Adrenal gland (tissue), 12 donors: ENCODE measurements around the gene AP1S1. TPM values are rescaled to one million over a fixed set of nuclear protein-coding genes. Genes with fewer than 3 reads are reported as not detected.
"Not testable (repeated sequence)": the region's sequence is repeated elsewhere in the genome, so short reads cannot be mapped to it uniquely, and the experiment has no call there.

Experiments
- DNase-seq, 7 donors: peaks; one replicate each; pipeline ENCODE4 v3.0.0-alpha.2; 2019 to 2020
- H3K27ac ChIP-seq, 5 donors: fragments of 200-600 bp; sonication (generic) in 4 of 5; 1 replicate in 3 of 5; 2 replicates in 2 of 5; pipeline versions ENCODE4 v1.5.1 to v1.8.0; 2016 to 2020; ENCODE audit warnings: mild to moderate bottlenecking in 1 of 5
- H3K27me3 ChIP-seq: fragments of 200-600 bp; 2 replicates; pipeline ENCODE4 v1.8.0; 2021
- H3K36me3 ChIP-seq, 2 donors: fragments of 200-600 bp; replicated peaks in 1 of 2; 1 replicate in 1 of 2; 2 replicates in 1 of 2; pipeline versions ENCODE4 v1.5.1 to v1.8.0; 2018 to 2022
- H3K4me1 ChIP-seq, 2 donors: fragments of 200-600 bp; replicated peaks in 1 of 2; 1 replicate in 1 of 2; 2 replicates in 1 of 2; pipeline versions ENCODE4 v1.5.1 to v1.8.0; 2018 to 2021
- H3K4me3 ChIP-seq, 4 donors: fragments of 200-600 bp; sonication (generic) in 3 of 4; one replicate each; pipeline ENCODE4 v1.5.1; 2016 to 2018
- H3K9me3 ChIP-seq, 3 donors: fragments of 200-600 bp; sonication (generic) in 1 of 3; replicated peaks in 1 of 3; 1 replicate in 2 of 3; 2 replicates in 1 of 3; pipeline versions ENCODE4 v1.5.1 to v1.8.0; 2016 to 2021
- POLR2A ChIP-seq, 2 donors: fragments of 450-650 bp; IDR thresholded peaks; one replicate each; pipeline ENCODE4 v1.6.1; 2017; ENCODE audit warnings: antibody characterized with exemption in 2 of 2, mild to moderate bottlenecking in 2 of 2, moderate library complexity in 1 of 2
- WGBS, 4 donors: extraction: QIAGEN DNeasy Blood & Tissue Kit in 2 of 4; methylation state at CpG; one replicate each; pipeline versions ENCODE4 v1.1.5 to v1.1.7; 2013 to 2017; 5-methylcytosine and 5-hydroxymethylcytosine counted together
- intact Hi-C, 2 donors: fragments of 100-400 bp; cut with DNase I; formaldehyde crosslinking; loops; one replicate each; pipeline versions ENCODE4 v1.14.1 to v1.15.0; 2022 to 2023
- polyA plus RNA-seq, 3 donors: library from polyadenylated mRNA; stranded (reverse); fragments of 200-250 nt in 2 of 3; fragments of 350-450 nt in 1 of 3; fragmentation: Illumina TruSeq in 1 of 3; extraction: RNeasy Lipid Tissue Mini Kit (QIAGEN cat#74804) in 1 of 3; gene quantifications; one replicate each; pipeline ENCODE4 v1.2.3, GENCODE V29; 2013 to 2014
- total RNA-seq, 9 donors: library from RNA; depleted of rRNA in 4 of 9; stranded (reverse); fragments of >200 nt in 4 of 9; fragments of 120-200 nt in 1 of 9; fragmentation: NEBNext Ultra II Directional in 1 of 9; extraction: Animal tissue kit (Norgen Biotek cat#: 25700) in 1 of 9; gene quantifications; one replicate each; pipeline versions ENCODE4 v1.1.0 to v1.2.4, GENCODE V29; 2013 to 2023
- TF ChIP-seq, protein P1 (sequence below), 6 experiments: fragments of 450-650 bp in 4 of 6; fragments of 200-600 bp in 2 of 6; sonication (generic) in 1 of 6; IDR thresholded peaks; 1 replicate in 5 of 6; 2 replicates in 1 of 6; pipeline versions ENCODE4 v1.5.1 to v1.8.0; 2016 to 2021; ENCODE audit warnings: antibody characterized with exemption in 6 of 6, mild to moderate bottlenecking in 2 of 6, moderate library complexity in 1 of 6
- donor health status: healthy with polysubstance abuse.
- donor health status: Bipolar disorder and iron deficiency.
- donor health status: DM: yes; HTN: yes; CAD: no.
- donor health status: DM: no; HTN: no; CAD: no.
- donor health status: DM: no; HTN: no; CAD: no.
- donor health status: DM: yes; HTN: yes; CAD: no.

Gene AP1S1
- total and polyA plus RNA-seq, 12 donors: 20.4 to 190 (median 39.0) TPM

DNA sequence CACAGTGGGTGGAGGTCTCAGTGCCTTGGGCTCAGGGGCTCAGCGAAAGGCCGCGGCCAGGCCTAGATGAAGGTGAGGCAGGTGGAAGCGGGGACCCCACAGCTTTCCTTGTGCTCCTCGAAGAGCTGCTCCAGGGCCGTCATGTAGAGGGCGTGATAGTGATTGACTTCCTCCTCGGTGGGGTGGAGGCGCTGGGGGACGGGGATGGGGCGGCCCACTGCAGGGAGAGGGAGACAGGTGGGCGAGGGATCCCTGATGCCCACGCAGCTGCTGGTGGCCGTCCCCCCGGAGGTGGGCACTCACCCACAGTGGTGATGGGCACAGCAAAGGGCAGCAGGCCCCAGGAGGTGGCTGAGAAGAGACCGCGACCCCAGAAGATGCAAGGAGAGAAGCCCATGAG, 41.6 kb downstream of the AP1S1 start:
- H3K4me3 ChIP-seq: no peak overlapping the region
- H3K9me3 ChIP-seq: no peaks in the 10 kb centered on the region
- peaks cover 6% of the 10 kb centered on the region for H3K27me3 ChIP-seq
- H3K36me3 ChIP-seq: no peaks in the 10 kb centered on the region
- intact Hi-C loops: no loop called here
- DNase-seq: no peak
- no peak overlapping the region for H3K27ac ChIP-seq
- no peaks in the 10 kb centered on the region for H3K4me1 ChIP-seq
- 80 to 85% (median 82%) methylated on average over 8 to 17 of the region's 17 CpGs for WGBS, 4 donors
- TF ChIP-seq, protein P1, sequence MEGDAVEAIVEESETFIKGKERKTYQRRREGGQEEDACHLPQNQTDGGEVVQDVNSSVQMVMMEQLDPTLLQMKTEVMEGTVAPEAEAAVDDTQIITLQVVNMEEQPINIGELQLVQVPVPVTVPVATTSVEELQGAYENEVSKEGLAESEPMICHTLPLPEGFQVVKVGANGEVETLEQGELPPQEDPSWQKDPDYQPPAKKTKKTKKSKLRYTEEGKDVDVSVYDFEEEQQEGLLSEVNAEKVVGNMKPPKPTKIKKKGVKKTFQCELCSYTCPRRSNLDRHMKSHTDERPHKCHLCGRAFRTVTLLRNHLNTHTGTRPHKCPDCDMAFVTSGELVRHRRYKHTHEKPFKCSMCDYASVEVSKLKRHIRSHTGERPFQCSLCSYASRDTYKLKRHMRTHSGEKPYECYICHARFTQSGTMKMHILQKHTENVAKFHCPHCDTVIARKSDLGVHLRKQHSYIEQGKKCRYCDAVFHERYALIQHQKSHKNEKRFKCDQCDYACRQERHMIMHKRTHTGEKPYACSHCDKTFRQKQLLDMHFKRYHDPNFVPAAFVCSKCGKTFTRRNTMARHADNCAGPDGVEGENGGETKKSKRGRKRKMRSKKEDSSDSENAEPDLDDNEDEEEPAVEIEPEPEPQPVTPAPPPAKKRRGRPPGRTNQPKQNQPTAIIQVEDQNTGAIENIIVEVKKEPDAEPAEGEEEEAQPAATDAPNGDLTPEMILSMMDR (IDR thresholded peaks at IDR 0.05): no peak
- TF ChIP-seq POLR2A (IDR thresholded peaks at IDR 0.05): no peak

DNA sequence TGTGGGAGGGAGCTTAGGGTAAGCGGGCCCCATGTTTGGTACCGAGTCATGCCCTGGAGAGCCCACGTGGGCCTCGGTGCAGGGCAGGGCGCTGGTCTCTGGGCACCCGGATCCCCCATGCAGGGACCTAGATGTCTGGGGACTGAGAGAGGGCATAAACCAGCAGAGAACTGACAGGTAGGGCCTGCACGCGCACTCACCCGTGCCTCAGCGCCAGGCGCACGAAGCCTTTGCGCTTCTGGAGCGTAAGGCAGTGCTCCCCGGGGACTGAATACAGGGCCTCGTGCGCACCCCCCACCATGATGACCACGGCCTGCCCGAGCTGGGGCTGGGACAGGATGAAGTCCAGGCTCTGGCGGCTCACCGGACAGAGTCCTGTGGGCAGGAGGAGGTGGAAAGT, 43.7 kb downstream of the AP1S1 start:
- H3K27me3 ChIP-seq: peaks cover 27% of the 10 kb centered on the region
- intact Hi-C loops: no loop called here
- 69 to 76% (median 74%) methylated on average over 5 to 21 of the region's 21 CpGs for WGBS, 4 donors

DNA sequence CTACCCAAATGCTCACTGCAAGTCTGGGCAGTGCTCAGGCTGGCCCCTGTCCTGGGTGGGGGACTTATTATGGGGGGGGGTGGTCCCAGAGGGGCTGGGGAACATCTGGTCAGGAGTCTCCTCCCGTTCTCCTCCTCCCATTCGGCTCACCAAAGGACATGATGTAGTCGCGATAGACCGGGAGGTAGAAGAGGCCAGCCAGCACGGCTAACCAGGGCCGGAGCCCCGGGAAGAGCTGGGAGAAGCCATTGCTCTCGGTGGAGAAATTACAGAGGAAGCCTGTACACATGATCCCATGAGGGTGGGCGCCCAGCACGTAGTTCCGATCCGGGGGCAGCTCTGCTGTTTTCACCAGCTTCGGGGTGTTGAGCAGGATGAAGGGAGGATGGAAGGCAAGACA, 44.2 kb downstream of the AP1S1 start:
- Histone ChIP-seq H3K36me3 (no peaks in the 10 kb centered on the region), H3K9me3 (no peaks in the 10 kb centered on the region), H3K4me1 (peaks cover 0 to 5% of the 10 kb centered on the region in 2 donors), H3K4me3 (no peak overlapping the region), H3K27ac (no peak overlapping the region), H3K27me3 (peaks cover 31% of the 10 kb centered on the region)
- intact Hi-C loops: no loop called here
- no peak for TF ChIP-seq POLR2A (IDR thresholded peaks at IDR 0.05)
- TF ChIP-seq, protein P1 (IDR thresholded peaks at IDR 0.05): no peak
- WGBS, 4 donors: 69 to 76% (median 73%) methylated on average over 14 of the region's 14 CpGs
- no peak for DNase-seq

More for the DNA sequence above, 43.7 kb downstream of the AP1S1 start:
- peaks cover 0 to 5% of the 10 kb centered on the region in 2 donors for H3K4me1 ChIP-seq
- no peaks in the 10 kb centered on the region for H3K36me3 ChIP-seq
- TF ChIP-seq, protein P1 (IDR thresholded peaks at IDR 0.05): no peak
- TF ChIP-seq POLR2A (IDR thresholded peaks at IDR 0.05): no peak
- no peak overlapping the region for H3K4me3 ChIP-seq
- no peak overlapping the region for H3K27ac ChIP-seq
- DNase-seq: no peak
- H3K9me3 ChIP-seq: no peaks in the 10 kb centered on the region

DNA sequence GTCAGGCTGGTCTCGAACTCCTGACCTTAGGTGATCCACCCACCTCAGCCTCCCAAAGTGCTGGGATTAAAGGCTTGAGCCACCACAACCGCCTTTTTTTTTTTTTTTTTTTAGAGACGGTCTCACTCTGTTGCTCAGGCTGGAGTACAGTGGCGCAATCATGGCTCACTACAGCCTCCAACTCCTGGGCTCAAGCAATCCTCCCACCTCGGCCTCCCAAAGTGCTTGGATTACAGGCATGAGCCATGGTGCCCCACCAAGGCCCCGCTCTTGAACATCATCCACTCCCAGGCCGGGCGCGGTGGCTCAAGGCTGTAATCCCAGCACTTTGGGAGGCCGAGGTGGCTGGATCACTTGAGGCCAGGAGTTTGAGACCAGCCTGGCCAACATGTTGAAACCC, 45.2 kb downstream of the AP1S1 start:
- intact Hi-C loops, H3K4me1 ChIP-seq, DNase-seq, H3K4me3 ChIP-seq, H3K36me3 ChIP-seq, H3K27ac ChIP-seq, H3K9me3 ChIP-seq: not testable (repeated sequence)
- peaks cover 31% of the 10 kb centered on the region for H3K27me3 ChIP-seq
- WGBS, 4 donors: 89 to 93% (median 91%) methylated on average over 6 to 10 of the region's 10 CpGs

DNA sequence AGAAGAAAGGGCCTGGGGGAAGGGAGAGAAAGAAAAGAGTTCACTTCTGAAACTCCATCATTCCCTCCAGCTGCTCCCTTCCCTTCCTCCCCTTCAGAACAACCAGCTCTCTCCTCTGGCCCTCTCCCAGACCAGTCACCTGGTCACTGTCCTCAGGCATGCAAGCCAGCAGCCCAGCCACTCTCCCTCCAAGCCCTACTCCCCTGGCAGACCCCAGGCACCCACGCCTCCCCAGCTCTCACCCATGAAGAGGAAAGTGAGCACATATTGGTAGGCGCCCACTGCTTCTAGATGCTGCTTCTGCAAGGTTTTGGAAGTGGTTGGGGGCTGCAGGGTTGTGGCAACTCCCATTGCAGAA, 46.2 kb downstream of the AP1S1 start:
- Histone ChIP-seq H3K4me1 (peaks cover 0 to 5% of the 10 kb centered on the region in 2 donors), H3K27ac (no peak overlapping the region), H3K4me3 (no peak overlapping the region), H3K27me3 (peaks cover 31% of the 10 kb centered on the region), H3K9me3 (no peaks in the 10 kb centered on the region), H3K36me3 (no peaks in the 10 kb centered on the region)
- 50 to 85% (median 74%) methylated on average over 1 to 2 of the region's 2 CpGs for WGBS, 4 donors
- intact Hi-C loops: no loop called here
- no peak for DNase-seq
- TF ChIP-seq, protein P1 (IDR thresholded peaks at IDR 0.05): no peak
- no peak for TF ChIP-seq POLR2A (IDR thresholded peaks at IDR 0.05)
